ENCODE measurements around the gene MVP.

Gene MVP

DNA sequence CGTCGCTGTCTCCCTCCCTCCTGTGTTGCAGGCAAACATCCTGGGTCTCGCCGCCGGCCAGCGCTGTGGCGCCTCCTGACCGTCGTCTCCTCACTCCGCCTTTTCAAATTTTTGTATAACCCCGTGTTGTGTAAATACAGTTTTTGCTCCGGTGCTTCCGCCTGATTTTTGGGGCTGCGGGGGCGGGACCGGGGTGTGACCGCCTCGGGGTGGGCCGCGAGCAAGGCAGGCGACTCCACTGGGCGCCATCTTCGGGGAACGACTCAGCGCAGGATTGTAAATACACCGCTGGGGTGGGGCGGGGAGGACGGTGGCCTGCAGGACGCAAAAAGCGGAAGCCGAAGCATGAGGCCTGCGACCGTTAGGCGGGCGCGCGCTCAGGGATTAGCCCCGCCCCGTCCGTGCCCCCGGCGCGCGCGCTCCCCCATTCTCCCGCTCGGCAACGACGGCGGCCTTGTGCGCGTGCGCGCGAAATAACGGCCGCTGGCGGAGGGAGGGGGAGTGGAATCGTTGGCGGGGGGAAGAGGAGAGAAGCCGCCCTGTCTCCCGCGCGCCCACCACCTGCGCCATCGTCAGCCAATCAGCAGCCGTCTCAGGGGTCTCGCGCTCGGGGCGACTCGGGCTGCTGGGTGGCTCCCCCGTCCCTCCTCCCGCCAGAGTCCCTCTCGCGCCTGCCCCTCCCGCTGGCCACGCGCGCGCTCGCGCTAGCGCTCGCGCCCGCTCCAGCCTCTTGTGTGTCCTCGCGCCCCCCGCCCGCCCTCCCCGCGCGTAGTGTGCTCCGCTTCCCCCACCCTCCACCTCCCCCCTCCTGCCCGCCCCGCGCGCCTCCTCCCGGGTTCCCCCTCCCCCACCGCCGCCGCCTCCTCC, 14.8 kb upstream of the MVP start (continued):
- TF ChIP-seq, protein P1, sequence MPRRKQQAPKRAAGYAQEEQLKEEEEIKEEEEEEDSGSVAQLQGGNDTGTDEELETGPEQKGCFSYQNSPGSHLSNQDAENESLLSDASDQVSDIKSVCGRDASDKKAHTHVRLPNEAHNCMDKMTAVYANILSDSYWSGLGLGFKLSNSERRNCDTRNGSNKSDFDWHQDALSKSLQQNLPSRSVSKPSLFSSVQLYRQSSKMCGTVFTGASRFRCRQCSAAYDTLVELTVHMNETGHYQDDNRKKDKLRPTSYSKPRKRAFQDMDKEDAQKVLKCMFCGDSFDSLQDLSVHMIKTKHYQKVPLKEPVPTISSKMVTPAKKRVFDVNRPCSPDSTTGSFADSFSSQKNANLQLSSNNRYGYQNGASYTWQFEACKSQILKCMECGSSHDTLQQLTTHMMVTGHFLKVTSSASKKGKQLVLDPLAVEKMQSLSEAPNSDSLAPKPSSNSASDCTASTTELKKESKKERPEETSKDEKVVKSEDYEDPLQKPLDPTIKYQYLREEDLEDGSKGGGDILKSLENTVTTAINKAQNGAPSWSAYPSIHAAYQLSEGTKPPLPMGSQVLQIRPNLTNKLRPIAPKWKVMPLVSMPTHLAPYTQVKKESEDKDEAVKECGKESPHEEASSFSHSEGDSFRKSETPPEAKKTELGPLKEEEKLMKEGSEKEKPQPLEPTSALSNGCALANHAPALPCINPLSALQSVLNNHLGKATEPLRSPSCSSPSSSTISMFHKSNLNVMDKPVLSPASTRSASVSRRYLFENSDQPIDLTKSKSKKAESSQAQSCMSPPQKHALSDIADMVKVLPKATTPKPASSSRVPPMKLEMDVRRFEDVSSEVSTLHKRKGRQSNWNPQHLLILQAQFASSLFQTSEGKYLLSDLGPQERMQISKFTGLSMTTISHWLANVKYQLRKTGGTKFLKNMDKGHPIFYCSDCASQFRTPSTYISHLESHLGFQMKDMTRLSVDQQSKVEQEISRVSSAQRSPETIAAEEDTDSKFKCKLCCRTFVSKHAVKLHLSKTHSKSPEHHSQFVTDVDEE (CRISPR knock-in tag; IDR thresholded peaks at IDR 0.05), result peak; percentile 94
- TF ChIP-seq RARB (CRISPR knock-in tag; IDR thresholded peaks at IDR 0.05), result 0 out of 2 replicates have a peak, but pooled peaks have one; percentile 47
- no peak for TF ChIP-seq ZFP30 (CRISPR knock-in tag; IDR thresholded peaks at IDR 0.05)
- 0 out of 2 replicates have a peak, but pooled peaks have one; percentile 78 for TF ChIP-seq CSDC2 (CRISPR knock-in tag; IDR thresholded peaks at IDR 0.05)
- TF ChIP-seq TCF4 (CRISPR knock-in tag; IDR thresholded peaks at IDR 0.05; ENCODE audit: borderline replicate concordance), result no peak
- no peak for TF ChIP-seq ZC3H10 (CRISPR knock-in tag; IDR thresholded peaks at IDR 0.05)
- TF ChIP-seq OSR1 (CRISPR knock-in tag; IDR thresholded peaks at IDR 0.05), result no peak

DNA sequence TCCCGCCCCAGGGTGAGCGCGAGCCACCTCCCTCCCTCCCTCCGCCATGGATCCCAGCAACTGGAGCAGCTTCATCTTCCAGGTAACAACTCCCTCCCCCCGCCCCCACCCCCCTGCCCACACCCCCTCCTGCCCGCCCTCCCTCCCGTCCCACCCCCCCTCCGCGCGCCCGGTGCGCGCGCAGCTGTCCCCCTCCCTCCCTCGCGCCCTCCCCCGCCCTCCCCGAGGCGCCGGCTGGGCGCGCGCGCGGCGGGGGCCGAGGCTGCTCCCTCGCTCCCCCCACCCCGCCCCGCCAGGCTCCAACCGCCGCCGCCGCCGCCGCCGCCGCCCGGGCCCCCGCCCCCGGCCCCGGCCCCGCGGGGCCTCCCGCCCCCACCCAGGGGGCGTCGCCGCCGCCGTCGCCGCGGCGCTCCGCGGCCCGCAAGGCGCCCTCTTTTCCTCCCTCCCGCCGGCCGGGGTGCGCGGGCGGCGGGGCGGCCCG, 14.1 kb upstream of the MVP start, which contains the start of gene MAZ:
Gene MAZ (plus strand): TSS at position 431 of the 481 bp plus-strand sequence. CDS start 173 bp downstream, outside the sequence.
- ATAC-seq, result no peak
- TF ChIP-seq PPARA (CRISPR knock-in tag; IDR thresholded peaks at IDR 0.05; ENCODE audit: borderline replicate concordance) (no peak), ZFP3 (CRISPR knock-in tag; IDR thresholded peaks at IDR 0.05) (no peak), TOX (CRISPR knock-in tag; IDR thresholded peaks at IDR 0.05; ENCODE audit: borderline replicate concordance) (no peak), RARB (CRISPR knock-in tag; IDR thresholded peaks at IDR 0.05) (no peak), ISL1 (CRISPR knock-in tag; IDR thresholded peaks at IDR 0.05) (no peak), ESRRG (CRISPR knock-in tag; IDR thresholded peaks at IDR 0.05) (no peak), CSDC2 (CRISPR knock-in tag; IDR thresholded peaks at IDR 0.05) (no peak), ZNF565 (CRISPR knock-in tag; conservative IDR thresholded peaks at IDR 0.05; ENCODE audit: low read depth) (no peak)
- TF ChIP-seq, protein P2, sequence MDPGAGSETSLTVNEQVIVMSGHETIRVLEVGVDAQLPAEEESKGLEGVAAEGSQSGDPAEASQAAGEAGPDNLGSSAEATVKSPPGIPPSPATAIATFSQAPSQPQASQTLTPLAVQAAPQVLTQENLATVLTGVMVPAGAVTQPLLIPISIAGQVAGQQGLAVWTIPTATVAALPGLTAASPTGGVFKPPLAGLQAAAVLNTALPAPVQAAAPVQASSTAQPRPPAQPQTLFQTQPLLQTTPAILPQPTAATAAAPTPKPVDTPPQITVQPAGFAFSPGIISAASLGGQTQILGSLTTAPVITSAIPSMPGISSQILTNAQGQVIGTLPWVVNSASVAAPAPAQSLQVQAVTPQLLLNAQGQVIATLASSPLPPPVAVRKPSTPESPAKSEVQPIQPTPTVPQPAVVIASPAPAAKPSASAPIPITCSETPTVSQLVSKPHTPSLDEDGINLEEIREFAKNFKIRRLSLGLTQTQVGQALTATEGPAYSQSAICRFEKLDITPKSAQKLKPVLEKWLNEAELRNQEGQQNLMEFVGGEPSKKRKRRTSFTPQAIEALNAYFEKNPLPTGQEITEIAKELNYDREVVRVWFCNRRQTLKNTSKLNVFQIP (CRISPR knock-in tag; IDR thresholded peaks at IDR 0.05; ENCODE audit: borderline replicate concordance, low read depth), result no peak
- TF ChIP-seq, protein P3, sequence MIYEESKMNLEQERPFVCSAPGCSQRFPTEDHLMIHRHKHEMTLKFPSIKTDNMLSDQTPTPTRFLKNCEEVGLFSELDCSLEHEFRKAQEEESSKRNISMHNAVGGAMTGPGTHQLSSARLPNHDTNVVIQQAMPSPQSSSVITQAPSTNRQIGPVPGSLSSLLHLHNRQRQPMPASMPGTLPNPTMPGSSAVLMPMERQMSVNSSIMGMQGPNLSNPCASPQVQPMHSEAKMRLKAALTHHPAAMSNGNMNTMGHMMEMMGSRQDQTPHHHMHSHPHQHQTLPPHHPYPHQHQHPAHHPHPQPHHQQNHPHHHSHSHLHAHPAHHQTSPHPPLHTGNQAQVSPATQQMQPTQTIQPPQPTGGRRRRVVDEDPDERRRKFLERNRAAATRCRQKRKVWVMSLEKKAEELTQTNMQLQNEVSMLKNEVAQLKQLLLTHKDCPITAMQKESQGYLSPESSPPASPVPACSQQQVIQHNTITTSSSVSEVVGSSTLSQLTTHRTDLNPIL (CRISPR knock-in tag; IDR thresholded peaks at IDR 0.05; ENCODE audit: low read depth), result no peak

DNA sequence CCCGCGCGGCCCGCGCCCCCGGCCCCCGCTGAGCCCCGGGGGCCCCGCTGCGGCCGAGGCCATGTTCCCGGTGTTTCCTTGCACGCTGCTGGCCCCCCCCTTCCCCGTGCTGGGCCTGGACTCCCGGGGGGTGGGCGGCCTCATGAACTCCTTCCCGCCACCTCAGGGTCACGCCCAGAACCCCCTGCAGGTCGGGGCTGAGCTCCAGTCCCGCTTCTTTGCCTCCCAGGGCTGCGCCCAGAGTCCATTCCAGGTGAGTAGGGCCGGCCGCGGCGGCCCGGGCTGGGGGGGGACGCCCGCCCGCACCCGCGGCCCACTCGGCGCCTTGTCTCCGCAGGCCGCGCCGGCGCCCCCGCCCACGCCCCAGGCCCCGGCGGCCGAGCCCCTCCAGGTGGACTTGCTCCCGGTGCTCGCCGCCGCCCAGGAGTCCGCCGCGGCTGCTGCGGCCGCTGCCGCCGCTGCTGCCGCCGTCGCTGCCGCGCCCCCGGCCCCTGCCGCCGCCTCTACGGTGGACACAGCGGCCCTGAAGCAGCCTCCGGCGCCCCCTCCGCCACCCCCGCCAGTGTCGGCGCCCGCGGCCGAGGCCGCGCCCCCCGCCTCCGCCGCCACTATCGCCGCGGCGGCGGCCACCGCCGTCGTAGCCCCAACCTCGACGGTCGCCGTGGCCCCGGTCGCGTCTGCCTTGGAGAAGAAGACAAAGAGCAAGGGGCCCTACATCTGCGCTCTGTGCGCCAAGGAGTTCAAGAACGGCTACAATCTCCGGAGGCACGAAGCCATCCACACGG, 13.4 kb upstream of the MVP start:
- TF ChIP-seq ZNF8 (CRISPR knock-in tag; IDR thresholded peaks at IDR 0.05), result no peak
- TF ChIP-seq ZC3H10 (CRISPR knock-in tag; IDR thresholded peaks at IDR 0.05), result no peak
- TF ChIP-seq ZFP30 (CRISPR knock-in tag; IDR thresholded peaks at IDR 0.05), result no peak
- no peak for TF ChIP-seq GLIS3 (CRISPR knock-in tag; IDR thresholded peaks at IDR 0.05)
- TF ChIP-seq SNAI2 (CRISPR knock-in tag; IDR thresholded peaks at IDR 0.05), result no peak
- no peak for TF ChIP-seq BACH2 (CRISPR knock-in tag; IDR thresholded peaks at IDR 0.05; ENCODE audit: borderline replicate concordance)
- no peak for TF ChIP-seq ESRRG (CRISPR knock-in tag; IDR thresholded peaks at IDR 0.05)
- TF ChIP-seq, protein P3 (CRISPR knock-in tag; IDR thresholded peaks at IDR 0.05; ENCODE audit: low read depth), result no peak
- TF ChIP-seq ZNF565 (CRISPR knock-in tag; conservative IDR thresholded peaks at IDR 0.05; ENCODE audit: low read depth), result no peak
- ATAC-seq, result no peak

Data from SK-N-SH treated with all-trans-retinoic acid at 6 μM for 48 hours (cell line).